Astrocyte (in vitro differentiated cells and primary cell): ENCODE measurements around the gene PTGFRN. TPM values are rescaled to one million over a fixed set of nuclear protein-coding genes. Genes with fewer than 3 reads are reported as not detected.
A peak's percentile ranks its signal among the peaks of the same experiment; 100 is the strongest.

Source experiments
- DNase-seq: peaks from one replicate; pipeline ENCODE4 v3.0.0-alpha.2; 2010; ENCODE audit warnings: low read depth
- FAIRE-seq: peaks from 2 replicates; lab custom pipeline; 2011; peaks lifted over from hg19 to GRCh38; lab: Jason Lieb, UNC
- H2AFZ ChIP-seq: 2 replicates; pipeline ENCODE4 v1.6.0; 2012; ENCODE audit warnings: low read depth, low read length, inconsistent platforms
- H3K27ac ChIP-seq: 2 replicates; pipeline ENCODE4 v1.5.1; 2011; ENCODE audit warnings: low read depth, low read length, inconsistent platforms
- H3K27me3 ChIP-seq: 2 replicates; pipeline ENCODE4 v1.6.0; 2011; ENCODE audit warnings: low read length, inconsistent platforms; ENCODE audit not compliant: insufficient read depth
- H3K36me3 ChIP-seq: 2 replicates; pipeline ENCODE4 v1.5.1; 2011; ENCODE audit warnings: low read length, inconsistent platforms; ENCODE audit not compliant: insufficient read depth
- H3K4me1 ChIP-seq: 2 replicates; pipeline ENCODE4 v1.5.1; 2011; ENCODE audit warnings: low read length, inconsistent platforms; ENCODE audit not compliant: insufficient read depth
- H3K4me2 ChIP-seq: 2 replicates; pipeline ENCODE4 v1.6.0; 2012; ENCODE audit warnings: low read length, inconsistent platforms
- H3K4me3 ChIP-seq: 2 replicates; pipeline ENCODE4 v1.5.1; 2011; ENCODE audit warnings: low read depth, mild to moderate bottlenecking, low read length, inconsistent platforms; ENCODE audit not compliant: insufficient read depth
- H3K79me2 ChIP-seq: 2 replicates; pipeline ENCODE4 v1.6.0; 2012; ENCODE audit warnings: mild to moderate bottlenecking, low read length, inconsistent platforms; ENCODE audit not compliant: insufficient read depth
- H3K9ac ChIP-seq: 2 replicates; pipeline ENCODE4 v1.6.0; 2012; ENCODE audit warnings: mild to moderate bottlenecking, low read length, inconsistent platforms
- H3K9me3 ChIP-seq: 2 replicates; pipeline ENCODE4 v1.5.1; 2012; ENCODE audit warnings: low read depth, mild to moderate bottlenecking, low read length, inconsistent platforms; ENCODE audit not compliant: insufficient read depth
- H4K20me1 ChIP-seq: 2 replicates; pipeline ENCODE4 v1.6.0; 2012; ENCODE audit warnings: low read length, inconsistent platforms; ENCODE audit not compliant: insufficient read depth
- H3K27ac Mint-ChIP-seq: one replicate; pipeline ENCODE4 v1.8.0; 2021; ENCODE audit warnings: mild to moderate bottlenecking, mixed read lengths; ENCODE audit not compliant: unreplicated experiment
- H3K27me3 Mint-ChIP-seq: one replicate; pipeline ENCODE4 v1.8.0; 2021; ENCODE audit warnings: low read depth, mixed read lengths; ENCODE audit not compliant: unreplicated experiment
- H3K36me3 Mint-ChIP-seq: one replicate; pipeline ENCODE4 v1.8.0; 2021; ENCODE audit warnings: low read depth, mixed read lengths; ENCODE audit not compliant: unreplicated experiment
- H3K4me1 Mint-ChIP-seq: one replicate; pipeline ENCODE4 v1.8.0; 2021; ENCODE audit warnings: low read depth, mixed read lengths; ENCODE audit not compliant: unreplicated experiment
- H3K4me3 Mint-ChIP-seq: one replicate; pipeline ENCODE4 v1.8.0; 2021; ENCODE audit warnings: mild to moderate bottlenecking, moderate library complexity, mixed read lengths; ENCODE audit not compliant: unreplicated experiment
- H3K9me3 Mint-ChIP-seq: one replicate; pipeline ENCODE4 v1.8.0; 2021; ENCODE audit warnings: mild to moderate bottlenecking, mixed read lengths; ENCODE audit not compliant: unreplicated experiment
- EZH2 ChIP-seq: IDR thresholded peaks from 2 replicates; pipeline ENCODE4 v1.6.1; 2012; ENCODE audit warnings: mild to moderate bottlenecking, low read length, inconsistent platforms; ENCODE audit not compliant: insufficient read depth
- total RNA-seq: library from RNA; stranded (reverse); gene quantifications from 2 replicates; pipeline ENCODE4 v1.2.1, GENCODE V29; 2021
- TF ChIP-seq, protein P1 (sequence below): IDR thresholded peaks from 2 replicates; pipeline ENCODE4 v1.5.1; 2011; ENCODE audit warnings: low read depth, mild to moderate bottlenecking, inconsistent platforms, low read length, moderate library complexity; ENCODE audit not compliant: insufficient read depth

Gene PTGFRN
- total RNA-seq, 1 donor from 2014 or later = 157 TPM

DNA sequence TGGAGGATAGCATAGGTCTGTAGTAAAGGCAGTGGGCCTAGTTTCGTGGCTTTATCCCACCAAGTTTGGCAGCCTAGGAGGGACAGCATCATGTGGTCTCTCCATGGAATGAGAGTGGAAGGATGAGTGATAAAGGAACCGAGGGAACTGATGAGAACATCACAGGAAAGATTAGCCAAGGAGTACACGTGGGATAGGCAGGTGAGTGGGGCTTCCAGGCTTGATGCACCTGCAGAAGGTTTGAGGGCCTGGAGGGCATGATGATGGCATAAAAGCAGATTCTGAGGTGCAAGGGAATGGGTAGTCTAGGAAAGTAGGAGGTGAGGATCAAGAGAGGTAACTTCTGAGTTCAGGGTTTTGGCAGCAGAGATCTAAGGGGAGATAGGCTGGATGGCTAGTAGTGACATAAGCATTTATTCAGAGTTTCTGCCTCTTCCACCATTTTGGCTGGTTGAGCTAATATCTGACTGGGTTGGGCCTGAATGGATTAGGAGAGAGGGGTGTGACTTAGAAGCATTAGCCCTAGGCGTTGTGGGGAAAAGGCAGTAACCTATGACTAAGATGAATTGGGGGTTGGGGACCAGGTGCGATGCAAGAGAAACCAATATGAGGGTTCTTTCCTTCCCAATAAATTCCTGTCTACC is 9.1 kb downstream of the PTGFRN start:
- Histone ChIP-seq H3K36me3 (no peaks in the 10 kb centered on the region), H3K9ac (no peak overlapping the region), H3K27me3 (no peaks in the 10 kb centered on the region), H3K4me1 (peaks cover 31% of the 10 kb centered on the region), H3K4me3 (no peak overlapping the region), H3K79me2 (peaks cover 70% of the 10 kb centered on the region), H4K20me1 (peaks cover 56% of the 10 kb centered on the region), H3K27ac (no peak overlapping the region), H2AFZ (no peak overlapping the region), H3K4me2 (no peak overlapping the region), H3K9me3 (no peaks in the 10 kb centered on the region)
- Mint-ChIP-seq H3K27ac (no peak overlapping the region), H3K9me3 (no peaks in the 10 kb centered on the region), H3K4me1 (peaks cover 16% of the 10 kb centered on the region), H3K4me3 (no peak overlapping the region), H3K27me3 (no peaks in the 10 kb centered on the region), H3K36me3 (peaks cover 6% of the 10 kb centered on the region)
- FAIRE-seq (no peak), DNase-seq (no peak)
- TF ChIP-seq, protein P1, sequence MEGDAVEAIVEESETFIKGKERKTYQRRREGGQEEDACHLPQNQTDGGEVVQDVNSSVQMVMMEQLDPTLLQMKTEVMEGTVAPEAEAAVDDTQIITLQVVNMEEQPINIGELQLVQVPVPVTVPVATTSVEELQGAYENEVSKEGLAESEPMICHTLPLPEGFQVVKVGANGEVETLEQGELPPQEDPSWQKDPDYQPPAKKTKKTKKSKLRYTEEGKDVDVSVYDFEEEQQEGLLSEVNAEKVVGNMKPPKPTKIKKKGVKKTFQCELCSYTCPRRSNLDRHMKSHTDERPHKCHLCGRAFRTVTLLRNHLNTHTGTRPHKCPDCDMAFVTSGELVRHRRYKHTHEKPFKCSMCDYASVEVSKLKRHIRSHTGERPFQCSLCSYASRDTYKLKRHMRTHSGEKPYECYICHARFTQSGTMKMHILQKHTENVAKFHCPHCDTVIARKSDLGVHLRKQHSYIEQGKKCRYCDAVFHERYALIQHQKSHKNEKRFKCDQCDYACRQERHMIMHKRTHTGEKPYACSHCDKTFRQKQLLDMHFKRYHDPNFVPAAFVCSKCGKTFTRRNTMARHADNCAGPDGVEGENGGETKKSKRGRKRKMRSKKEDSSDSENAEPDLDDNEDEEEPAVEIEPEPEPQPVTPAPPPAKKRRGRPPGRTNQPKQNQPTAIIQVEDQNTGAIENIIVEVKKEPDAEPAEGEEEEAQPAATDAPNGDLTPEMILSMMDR = no peak
- TF ChIP-seq EZH2 = no peak

DNA sequence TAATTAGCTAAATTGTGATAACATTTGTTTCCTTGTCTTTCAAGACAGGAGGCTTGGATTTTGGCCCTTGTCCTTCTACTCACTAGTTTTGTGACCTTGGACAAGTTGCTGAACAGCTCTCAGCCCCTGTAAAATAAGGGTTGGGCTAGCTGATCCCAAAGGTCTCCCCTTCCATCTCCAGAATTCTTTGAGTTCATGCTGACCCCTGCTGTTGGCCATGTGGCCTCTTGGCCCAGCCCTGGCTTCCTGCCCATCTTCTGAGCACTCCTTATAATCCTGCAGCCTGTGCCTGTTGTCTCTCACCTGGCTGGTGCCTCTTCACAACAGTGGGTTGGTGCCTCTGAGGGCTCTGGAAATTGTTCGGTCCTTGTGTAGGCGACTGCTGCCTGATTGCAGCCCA is 10.1 kb downstream of the PTGFRN start:
- DNase-seq = no peak
- no peak overlapping the region for H3K4me3 ChIP-seq
- H2AFZ ChIP-seq = no peak overlapping the region
- H3K27me3 ChIP-seq = no peaks in the 10 kb centered on the region
- peaks cover 50% of the 10 kb centered on the region for H4K20me1 ChIP-seq
- H3K9me3 ChIP-seq = no peaks in the 10 kb centered on the region
- Mint-ChIP-seq H3K4me1 (peaks cover 16% of the 10 kb centered on the region), H3K27ac (no peak overlapping the region), H3K27me3 (no peaks in the 10 kb centered on the region), H3K9me3 (no peaks in the 10 kb centered on the region), H3K36me3 (peaks cover 10% of the 10 kb centered on the region), H3K4me3 (peak overlapping the region; percentile 40)
- H3K79me2 ChIP-seq = peaks cover 65% of the 10 kb centered on the region
- peaks cover 31% of the 10 kb centered on the region for H3K4me1 ChIP-seq
- no peak overlapping the region for H3K27ac ChIP-seq
- H3K4me2 ChIP-seq = peak overlapping the region; percentile 32
- no peaks in the 10 kb centered on the region for H3K36me3 ChIP-seq
- no peak overlapping the region for H3K9ac ChIP-seq
- TF ChIP-seq, protein P1 = no peak
- TF ChIP-seq EZH2 = no peak
- FAIRE-seq = no peak

DNA sequence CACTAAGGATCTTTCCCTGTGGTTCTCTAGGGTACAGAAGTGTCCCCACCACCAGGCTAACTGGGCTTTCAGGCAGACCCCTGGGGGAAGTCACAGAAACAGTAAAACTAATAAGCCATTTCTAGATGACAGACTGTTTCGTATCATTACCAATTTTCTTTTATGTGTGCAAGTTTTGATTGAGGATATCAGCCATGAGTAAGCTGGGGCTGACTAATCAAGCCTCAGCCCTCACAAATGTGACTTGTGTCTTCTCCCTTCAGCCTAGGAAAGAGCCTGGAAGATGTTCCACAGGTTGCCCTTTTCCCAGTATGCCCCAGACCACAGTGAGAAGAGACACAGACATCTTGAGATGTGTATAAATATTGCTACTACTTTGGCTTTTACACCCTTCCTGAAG is 10.5 kb downstream of the PTGFRN start:
- H3K27me3 Mint-ChIP-seq = no peaks in the 10 kb centered on the region
- Histone ChIP-seq H2AFZ (no peak overlapping the region), H3K36me3 (no peaks in the 10 kb centered on the region), H3K4me3 (no peak overlapping the region), H3K9me3 (no peaks in the 10 kb centered on the region), H3K4me1 (peaks cover 31% of the 10 kb centered on the region), H3K79me2 (peaks cover 64% of the 10 kb centered on the region), H3K9ac (no peak overlapping the region), H3K27me3 (no peaks in the 10 kb centered on the region), H4K20me1 (peaks cover 46% of the 10 kb centered on the region), H3K4me2 (peak overlapping the region; percentile 32), H3K27ac (no peak overlapping the region)
- TF ChIP-seq, protein P1 = no peak
- no peak for TF ChIP-seq EZH2
- H3K4me3 Mint-ChIP-seq = no peak overlapping the region
- no peaks in the 10 kb centered on the region for H3K9me3 Mint-ChIP-seq
- FAIRE-seq (no peak), DNase-seq (no peak)
- H3K36me3 Mint-ChIP-seq = peaks cover 10% of the 10 kb centered on the region
- H3K4me1 Mint-ChIP-seq = peaks cover 16% of the 10 kb centered on the region
- no peak overlapping the region for H3K27ac Mint-ChIP-seq
